ENCODE data around the gene PDPK1. TPM values are rescaled to one million over a fixed set of nuclear protein-coding genes. Genes with fewer than 3 reads are reported as not detected.

PDPK1 gene
- total and polyA plus RNA-seq, 2 of the 4 experiments (the other 2 are of a cell fraction) = 10.6 to 27.3 TPM

- H2BK15ac ChIP-seq (ENCODE audit: low read depth, low read length) = no peak overlapping the region
- POLR2A ChIA-PET (ENCODE audit: unreplicated experiment) = no interaction called here
- CTCF ChIA-PET = no interaction called here
- no peak overlapping the region for H3K4me2 ChIP-seq (ENCODE audit: low read depth, low read length)
- dilution Hi-C loops (cut with HindIII; ENCODE audit: low sequenced_read_pairs, unreplicated experiment) (no loop called here), intact Hi-C loops (cut with micrococcal nuclease) (no loop called here), in situ Hi-C loops (cut with MboI; ENCODE audit: low sequenced_read_pairs) (no loop called here)
- DNase-seq (no peak), ATAC-seq (ENCODE audit: low read depth) (no peak)
- no peak overlapping the region for H3K27ac ChIP-seq (ENCODE audit: insufficient read depth, low read length)
- no peak overlapping the region for H3K9ac ChIP-seq (ENCODE audit: low read depth, low read length)
- no peak overlapping the region for H3K14ac ChIP-seq (replicated peaks; ENCODE audit: low read depth, low read length)
- peaks cover 41% of the 10 kb centered on the region for H3K36me3 ChIP-seq (ENCODE audit: control insufficient read depth, insufficient read depth, low read length)
- H2BK5ac ChIP-seq (ENCODE audit: low read depth, low read length, poor library complexity, severe bottlenecking) = no peak overlapping the region
- H3K9me1 ChIP-seq (ENCODE audit: insufficient read depth, low read length) = no peaks in the 10 kb centered on the region; the same call in 1 of the 2 replicates
- H3K27me3 ChIP-seq (ENCODE audit: control insufficient read depth, insufficient read depth, low read length) = no peaks in the 10 kb centered on the region
- no peak overlapping the region for H3K4me3 ChIP-seq (ENCODE audit: insufficient read depth, low read depth, low read length)
- TF ChIP-seq FOS (IDR thresholded peaks at IDR 0.05; ENCODE audit: low read depth, low read length) (no peak), RCOR1 (IDR thresholded peaks at IDR 0.05; ENCODE audit: insufficient replicate concordance, low read length) (no peak), USF2 (IDR thresholded peaks at IDR 0.05; ENCODE audit: low read depth, low read length) (no peak), MAZ (IDR thresholded peaks at IDR 0.05; ENCODE audit: borderline replicate concordance, low read depth, low read length) (no peak), RAD21 (IDR thresholded peaks at IDR 0.05; ENCODE audit: low read length) (no peak), SMC3 (IDR thresholded peaks at IDR 0.05; ENCODE audit: low read depth, low read length) (no peak), POLR2A (IDR thresholded peaks at IDR 0.05; ENCODE audit: low read depth, low read length) (no peak), CTCF (conservative IDR thresholded peaks at IDR 0.05; ENCODE audit: low read depth, low read length) (no peak), MAFK (IDR thresholded peaks at IDR 0.05; ENCODE audit: low read depth, low read length) (no peak), CEBPB (IDR thresholded peaks at IDR 0.05; ENCODE audit: low read depth, low read length) (no peak), ELK1 (IDR thresholded peaks at IDR 0.05; ENCODE audit: borderline replicate concordance, low read depth, low read length) (no peak), CHD1 (IDR thresholded peaks at IDR 0.05; ENCODE audit: low read depth, low read length) (no peak), NFE2L2 (IDR thresholded peaks at IDR 0.05; ENCODE audit: low read depth, low read length) (no peak), MXI1 (IDR thresholded peaks at IDR 0.05; ENCODE audit: borderline replicate concordance, low read depth, low read length) (no peak), BHLHE40 (IDR thresholded peaks at IDR 0.05; ENCODE audit: low read depth, low read length) (no peak), RFX5 (IDR thresholded peaks at IDR 0.05; ENCODE audit: low read depth, low read length) (no peak)
- no peak overlapping the region for H4K5ac ChIP-seq (ENCODE audit: low read depth, low read length)
- no peak overlapping the region for H2BK120ac ChIP-seq (ENCODE audit: low read depth, low read length)
- no peak overlapping the region for H3K56ac ChIP-seq (ENCODE audit: extremely low read depth, insufficient read depth, low read length)
- H3K23ac ChIP-seq (ENCODE audit: low read depth, low read length) = no peak overlapping the region
- H3K4me1 ChIP-seq (ENCODE audit: control insufficient read depth, insufficient read depth, low read length) = no peaks in the 10 kb centered on the region
- H3K9me3 ChIP-seq (ENCODE audit: control insufficient read depth, insufficient read depth, low read length) = no peaks in the 10 kb centered on the region
- H2AK9ac ChIP-seq (replicated peaks; ENCODE audit: low read depth, low read length, poor library complexity) = no peak overlapping the region
- no peak overlapping the region for H2AK5ac ChIP-seq (ENCODE audit: low read depth, low read length)
- no peak overlapping the region for H2BK20ac ChIP-seq (ENCODE audit: low read depth, low read length)
- WGBS, 2 experiments (ENCODE audit: extremely low coverage in 2 of 2, insufficient read length in 1 of 2) = 92% methylated on average over 5 of the region's 15 CpGs; no CpG with 5 or more reads in 1 of the 2 experiments
- peaks cover 12 to 47% of the 10 kb centered on the region in 2 experiments for H3K79me1 ChIP-seq (ENCODE audit: low read depth in 1 of 2, low read length in 2 of 2)
- no peak overlapping the region for H4K8ac ChIP-seq (ENCODE audit: low read depth in 2 of 2, low read length in 2 of 2)
- H3K18ac ChIP-seq (ENCODE audit: low read depth, low read length) = no peak overlapping the region
- H2AFZ ChIP-seq (replicated peaks; ENCODE audit: low read length, poor library complexity) = no peak overlapping the region
- no peak overlapping the region for H3K4ac ChIP-seq (ENCODE audit: low read depth, low read length)
- no peak overlapping the region for H4K91ac ChIP-seq (ENCODE audit: insufficient read depth, low read depth, low read length)
- BruUV-seq (replicated peaks) = no TSS peak
- H4K20me1 ChIP-seq (ENCODE audit: insufficient read depth, low read length) = peaks cover 10% of the 10 kb centered on the region
Observed at GRCh38 chr16:2591476-2592240, 53.8 kb downstream of the PDPK1 start.

All from IMR-90 (cell line).